ENCODE results near the gene NUDT9. TPM values are rescaled to one million over a fixed set of nuclear protein-coding genes. Genes with fewer than 3 reads are reported as not detected.

The NUDT9 gene
- total RNA-seq, 1 donor from 2014 or later = 21.4 TPM

DNA sequence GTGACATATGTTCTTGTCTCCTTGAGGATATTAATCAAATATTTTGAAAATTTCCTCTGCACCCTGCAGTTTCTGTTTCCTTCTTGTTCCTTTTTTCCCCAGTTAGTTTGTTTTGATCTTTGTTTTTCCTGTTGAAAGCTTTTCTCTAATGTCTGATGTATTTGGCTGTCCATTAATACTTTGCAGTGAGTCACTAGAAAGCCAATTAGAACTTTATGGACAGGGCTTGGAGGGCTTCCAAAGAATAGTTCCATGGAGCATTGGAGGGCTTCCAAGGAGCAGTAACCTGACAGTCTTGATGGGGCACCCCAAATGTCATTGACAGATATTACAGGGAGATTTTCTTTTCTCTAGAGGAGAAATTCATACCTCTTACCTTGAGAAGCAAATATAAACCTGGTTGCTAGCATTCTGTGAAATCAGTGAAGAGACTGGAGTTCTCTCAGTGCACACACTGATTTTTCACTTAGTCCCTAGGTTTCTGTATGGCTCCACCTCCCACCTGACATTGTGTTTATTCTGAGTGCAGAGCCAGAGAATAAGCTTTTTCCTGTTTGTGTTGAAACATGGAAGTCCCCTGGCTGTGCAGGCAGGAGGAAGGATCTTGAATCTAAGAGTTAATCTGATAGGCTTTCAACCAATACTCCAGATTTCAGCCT, 80.3 kb downstream of the NUDT9 start:
- DNase-seq (ENCODE audit: low spot score) = no peak
- ATAC-seq = peak; percentile 47

DNA sequence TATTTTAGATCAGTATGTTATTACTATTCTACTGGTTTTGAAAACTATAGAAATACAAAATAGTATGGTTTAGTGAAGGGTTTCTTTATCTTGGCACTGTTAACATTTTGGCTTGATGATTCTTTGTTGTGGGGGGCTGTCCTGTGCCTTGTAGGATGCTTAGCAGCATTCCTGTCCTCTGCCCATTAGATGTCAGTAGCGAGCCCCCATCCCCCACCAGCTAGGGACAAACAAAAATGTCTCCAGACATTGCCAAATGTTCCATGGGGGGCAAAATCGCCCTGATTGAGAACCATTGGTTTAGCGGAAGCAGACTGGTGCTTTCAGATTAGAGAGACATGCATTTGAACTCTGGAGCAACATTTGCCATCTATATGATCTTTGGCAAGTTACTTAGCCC, 83.5 kb downstream of the NUDT9 start:
- ATAC-seq (no peak), DNase-seq (ENCODE audit: low spot score) (no peak)

DNA sequence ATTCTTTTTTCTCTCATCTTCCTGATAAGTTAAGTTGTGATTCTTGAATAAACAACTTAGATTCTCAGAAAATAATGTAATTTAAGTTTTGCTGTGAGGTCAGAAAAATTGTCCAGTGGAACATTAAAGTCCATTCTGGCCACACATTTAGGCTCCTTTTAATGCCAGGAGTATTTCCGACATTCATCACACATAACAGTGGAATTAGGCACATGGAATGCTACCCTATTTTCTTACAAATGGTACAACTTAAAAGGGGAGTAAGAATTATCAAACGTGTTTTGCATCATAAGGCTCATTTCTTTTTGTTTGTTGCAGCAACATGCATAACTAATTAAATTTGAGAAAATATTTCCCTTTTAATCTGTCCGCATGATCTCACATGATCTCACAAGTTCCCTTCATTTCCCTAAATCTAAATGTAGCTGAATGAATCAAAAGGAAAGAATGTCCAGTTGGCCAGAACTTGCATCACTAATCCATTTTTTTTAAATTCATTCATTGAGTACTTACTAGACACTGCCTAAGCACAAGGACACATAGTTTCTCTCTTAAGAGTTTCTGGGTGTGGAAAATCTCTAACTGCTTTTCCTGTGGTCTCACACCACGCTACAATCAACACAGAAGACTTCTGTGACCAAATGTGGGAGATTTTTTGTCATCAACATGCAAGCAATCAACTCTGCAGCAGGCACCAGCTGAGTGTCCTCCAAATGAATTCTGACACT, 84.8 kb downstream of the NUDT9 start:
- DNase-seq (ENCODE audit: low spot score) = no peak
- no peak for ATAC-seq

Other genes with a start within 250 kb of the NUDT9 start
- 8.4 TPM for gene KLHL8, start 202.0 kb upstream of the NUDT9 start, total RNA-seq
- 77.7 TPM for gene HSD17B13, start 99.7 kb upstream of the NUDT9 start, total RNA-seq
- 135 TPM for gene HSD17B11, start 31.4 kb upstream of the NUDT9 start, total RNA-seq
- gene SPARCL1, start 106.8 kb downstream of the NUDT9 start, total RNA-seq = 5.1 TPM
- not detected for gene DSPP, start 186.0 kb downstream of the NUDT9 start, total RNA-seq
- gene DMP1, start 227.7 kb downstream of the NUDT9 start, total RNA-seq = not detected

All from left lobe of liver (tissue), 2 donors.